HepG2 (cell line): ENCODE data around the gene IVD.

ENCODE experiments used
- CTCF ChIP-seq: sonication (generic); formaldehyde crosslinking; IDR thresholded peaks from 2 replicates; pipeline ENCODE4 v1.5.0; 2020; ENCODE audit warnings: mild to moderate bottlenecking, missing genetic modification reagents, moderate library complexity
- FOXA3 ChIP-seq: IDR thresholded peaks from 2 replicates; pipeline ENCODE4 v1.6.1; 2016; ENCODE audit warnings: missing genetic modification reagents, missing compliant biosample characterization
- FOXP1 ChIP-seq, 2 experiments: fragments of 450-650 bp in 1 of 2; IDR thresholded peaks; 2 replicates each; pipeline ENCODE4 v1.6.1; 2017 to 2018; ENCODE audit warnings: antibody characterized with exemption in 1 of 2
- IKZF4 ChIP-seq: sonication (generic); formaldehyde crosslinking; IDR thresholded peaks from 2 replicates; pipeline ENCODE4 v1.5.1; 2020; ENCODE audit warnings: borderline replicate concordance, mild to moderate bottlenecking, low read depth, missing genetic modification reagents; ENCODE audit errors: not compliant biosample characterization
- MAX ChIP-seq: IDR thresholded peaks from 2 replicates; pipeline ENCODE4 v1.6.1; 2012; ENCODE audit warnings: inconsistent platforms
- MEIS2 ChIP-seq: sonication (generic); formaldehyde crosslinking; IDR thresholded peaks from 2 replicates; pipeline ENCODE4 v1.9.0; 2021; ENCODE audit warnings: mild to moderate bottlenecking, missing genetic modification reagents
- MXI1 ChIP-seq: IDR thresholded peaks from 3 replicates; pipeline ENCODE4 v1.6.1; 2012; ENCODE audit warnings: low read depth, low read length, inconsistent platforms, borderline replicate concordance
- SIN3A ChIP-seq: IDR thresholded peaks from 2 replicates; pipeline ENCODE4 v1.6.1; 2011; ENCODE audit warnings: low read depth, mild to moderate bottlenecking, control low read depth, low read length, borderline replicate concordance
- ZFP91 ChIP-seq: sonication (generic); formaldehyde crosslinking; IDR thresholded peaks from 2 replicates; pipeline ENCODE4 v1.9.0; 2022; ENCODE audit warnings: missing genetic modification reagents, mild to moderate bottlenecking, borderline replicate concordance
- ZNF850 ChIP-seq: sonication (generic); formaldehyde crosslinking; conservative IDR thresholded peaks from 2 replicates; pipeline ENCODE4 v1.9.0; 2021; ENCODE audit warnings: mild to moderate bottlenecking, missing genetic modification reagents

GRCh38 chr15:40425681-40426080 is 20.1 kb downstream of the IVD start:
- no peak for TF ChIP-seq FOXA3
- TF ChIP-seq ZNF850 (CRISPR knock-in tag): no peak
- TF ChIP-seq MEIS2 (CRISPR knock-in tag): no peak
- TF ChIP-seq MAX: no peak
- TF ChIP-seq CTCF (CRISPR knock-in tag): no peak
- TF ChIP-seq FOXP1 (IDR thresholded peaks at IDR 0.05): no peak
- TF ChIP-seq FOXP1 (CRISPR knock-in tag; IDR thresholded peaks at IDR 0.05): no peak
- no peak for TF ChIP-seq SIN3A
- TF ChIP-seq ZFP91 (CRISPR knock-in tag): no peak
- no peak for TF ChIP-seq MXI1
- no peak for TF ChIP-seq IKZF4
